Midbrain (tissue), 1 donor: Measurements from ENCODE around the gene ARID1B.
"Not testable (repeated sequence)": the region's sequence is repeated elsewhere in the genome, so short reads cannot be mapped to it uniquely, and the experiment has no call there.

Experiments
- DNase-seq: peaks from one replicate; lab custom pipeline; 2025; lab: John Stamatoyannopoulos, UW

Gene ARID1B

GRCh38 chr6:156938143-156938542 is 161.0 kb downstream of the ARID1B start:
- no peak for DNase-seq

GRCh38 chr6:156940221-156940620 is 163.0 kb downstream of the ARID1B start:
- DNase-seq, result no peak

- no peak for DNase-seq
These were observed 165.1 kb downstream of the ARID1B start for GRCh38 chr6:156942266-156942665.

- DNase-seq, result no peak
These were observed 166.0 kb downstream of the ARID1B start for GRCh38 chr6:156943166-156943565.

GRCh38 chr6:156943816-156944215 is 166.6 kb downstream of the ARID1B start:
- no peak for DNase-seq

GRCh38 chr6:156944412-156944811 is 167.2 kb downstream of the ARID1B start:
- no peak for DNase-seq

- DNase-seq, result not testable (repeated sequence)
These were observed 168.6 kb downstream of the ARID1B start for GRCh38 chr6:156945789-156946172.

- DNase-seq, result no peak
These were observed 169.3 kb downstream of the ARID1B start for GRCh38 chr6:156946370-156946936.

- no peak for DNase-seq
These were observed 171.1 kb downstream of the ARID1B start for GRCh38 chr6:156948277-156948676.

GRCh38 chr6:156948807-156949206 is 171.6 kb downstream of the ARID1B start:
- no peak for DNase-seq

- no peak for DNase-seq
These were observed 172.2 kb downstream of the ARID1B start for GRCh38 chr6:156949376-156949775.

GRCh38 chr6:156950084-156950483 is 172.9 kb downstream of the ARID1B start:
- no peak for DNase-seq

GRCh38 chr6:156950531-156950930 is 173.4 kb downstream of the ARID1B start:
- DNase-seq, result no peak

- DNase-seq, result no peak
These were observed 175.2 kb downstream of the ARID1B start for GRCh38 chr6:156952401-156952800.

- DNase-seq, result no peak
These were observed 175.9 kb downstream of the ARID1B start for GRCh38 chr6:156953127-156953478.

GRCh38 chr6:156953479-156954146 is 176.4 kb downstream of the ARID1B start:
- no peak for DNase-seq

GRCh38 chr6:156954191-156954590 is 177.0 kb downstream of the ARID1B start:
- no peak for DNase-seq

- no peak for DNase-seq
These were observed 177.6 kb downstream of the ARID1B start for GRCh38 chr6:156954816-156955215.

- no peak for DNase-seq
These were observed 178.5 kb downstream of the ARID1B start for GRCh38 chr6:156955494-156956183.

- no peak for DNase-seq
These were observed 179.1 kb downstream of the ARID1B start for GRCh38 chr6:156956286-156956685.

- DNase-seq, result no peak
These were observed 180.9 kb downstream of the ARID1B start for GRCh38 chr6:156957931-156958547.

GRCh38 chr6:156960525-156960924 is 183.3 kb downstream of the ARID1B start:
- no peak for DNase-seq

GRCh38 chr6:156961282-156961892 is 184.2 kb downstream of the ARID1B start:
- DNase-seq, result no peak
